Activated CD4-positive, alpha-beta T cell treated with anti-CD3 and anti-CD28 coated beads, Interleukin-2, amount 50 U/mL, for 1 hour (primary cell): ENCODE measurements around the gene TSPYL1.

Experiments used
- DNase-seq: peaks from one replicate; pipeline ENCODE4 v3.0.0-alpha.2; 2020

The TSPYL1 gene

DNA sequence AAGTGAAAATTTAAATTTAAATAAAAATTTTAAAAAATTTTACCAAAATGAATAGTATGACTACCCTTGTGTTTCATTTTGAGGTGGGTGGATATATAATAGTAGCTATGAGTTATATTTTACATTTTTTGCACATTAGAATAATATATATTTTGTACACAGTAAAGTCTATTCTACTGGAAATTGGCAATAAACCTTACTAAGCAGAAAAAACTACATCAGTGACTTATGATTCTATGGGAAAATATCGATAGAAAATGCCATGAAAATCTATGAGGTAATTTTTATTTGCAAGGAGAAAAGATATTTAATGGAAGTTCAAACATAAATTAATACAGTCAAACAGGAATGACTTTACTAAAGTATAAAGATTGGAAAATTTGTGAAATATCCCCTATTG lies 23.0 kb downstream of the TSPYL1 start:
- DNase-seq = no peak

DNA sequence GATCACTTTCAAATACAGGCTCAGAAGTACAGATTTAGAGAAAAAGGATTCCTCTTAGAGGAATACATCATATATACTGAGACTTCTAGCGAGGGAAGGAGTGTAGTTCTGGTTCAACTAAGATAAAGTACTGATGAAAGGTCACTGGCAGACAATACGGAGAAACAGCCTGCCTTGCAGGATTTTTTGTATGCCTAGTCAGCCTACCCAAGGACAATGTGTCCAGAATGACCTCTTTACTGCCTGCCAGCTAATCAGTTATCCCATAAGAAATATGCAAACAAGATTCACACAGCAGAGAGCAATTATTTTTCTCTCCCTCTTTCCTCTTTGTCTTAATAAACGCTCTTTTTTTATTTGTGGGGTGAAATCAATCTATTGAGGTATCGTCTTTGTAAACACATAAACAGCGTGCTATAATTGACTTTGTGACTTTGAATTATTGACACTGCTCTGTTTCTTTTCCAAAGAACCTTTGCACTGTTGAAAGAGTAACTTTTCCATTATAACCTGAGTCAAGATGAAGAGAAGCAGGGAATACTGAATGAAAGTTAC lies 24.4 kb downstream of the TSPYL1 start:
- no peak for DNase-seq

DNA sequence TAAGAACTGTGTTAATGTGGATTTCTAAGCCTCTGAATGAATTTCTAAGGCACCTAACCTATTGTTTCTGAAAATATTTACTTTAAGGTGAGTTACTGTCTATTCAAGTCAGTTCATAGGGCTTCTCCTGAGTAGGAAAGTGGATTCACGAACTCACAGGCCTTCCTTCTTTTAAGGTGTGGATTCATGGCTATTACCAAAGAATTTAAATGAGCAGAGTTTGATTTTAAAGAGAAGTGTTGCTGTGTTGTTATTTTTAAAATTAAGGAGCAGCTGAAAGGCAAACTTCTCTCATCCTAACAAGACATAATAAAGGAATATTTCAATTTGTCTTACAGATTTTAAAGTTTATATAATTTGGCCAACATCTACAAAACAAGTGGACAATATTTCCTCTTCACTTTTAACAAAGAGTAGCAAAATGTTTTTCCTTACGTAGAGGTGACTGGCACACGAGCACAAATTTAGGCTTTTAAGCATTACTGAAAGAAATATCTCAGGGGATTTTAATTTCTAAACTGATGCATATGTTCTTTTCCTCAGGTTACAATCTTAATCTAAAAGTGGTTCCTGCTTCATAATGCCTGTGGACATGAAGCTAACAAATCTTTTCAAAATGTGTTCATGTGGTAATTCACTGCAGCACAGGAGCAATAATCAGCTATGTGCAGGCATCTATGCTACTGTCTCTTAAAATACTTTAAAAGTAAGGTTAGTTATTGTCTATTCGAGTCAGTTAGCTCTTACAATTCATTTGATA lies 25.3 kb downstream of the TSPYL1 start:
- no peak for DNase-seq

DNA sequence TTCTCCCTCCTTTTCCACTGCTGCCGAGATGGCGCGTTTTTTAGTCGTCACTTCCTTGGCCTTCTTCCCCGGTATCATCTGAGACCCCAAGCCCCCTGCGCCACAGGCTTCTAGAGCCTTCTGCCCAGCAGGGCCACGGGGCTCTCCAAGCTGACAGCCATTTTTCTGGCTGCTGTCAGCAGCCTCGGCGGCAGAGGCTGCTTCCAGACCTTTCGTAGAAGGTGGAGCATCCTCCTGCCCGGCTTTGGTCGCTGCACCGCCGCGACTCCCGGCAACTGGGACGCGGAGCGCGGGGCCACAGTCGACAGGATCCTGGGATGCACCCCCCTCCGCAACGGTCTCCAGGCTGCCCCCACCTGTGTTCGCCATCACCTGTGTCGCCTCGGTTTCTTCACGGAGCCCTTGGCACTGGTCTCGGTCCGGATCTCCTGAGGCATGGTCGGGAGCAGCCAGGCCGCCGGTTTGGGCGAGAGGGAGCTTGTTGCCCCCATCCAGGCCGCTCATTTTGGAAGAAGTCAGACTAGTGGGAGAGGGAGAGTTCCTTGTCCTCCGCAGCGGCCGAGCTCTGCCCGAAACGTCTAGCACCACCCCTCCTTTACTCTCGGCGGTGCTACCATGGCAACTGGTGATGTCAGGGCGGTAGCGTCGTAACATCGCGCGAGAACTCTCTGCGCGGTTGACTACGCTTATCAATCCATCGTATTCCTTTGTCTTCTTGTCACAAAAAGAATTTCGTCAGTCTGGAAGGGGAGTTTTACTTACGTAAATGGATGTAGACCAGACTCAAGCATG lies 26.0 kb downstream of the TSPYL1 start, which contains the start of gene TSPYL4:
Gene TSPYL4, minus strand, starts transcription at position 571 of the 792 bp plus-strand sequence. Its CDS starts 67 bp downstream, at position 504.
- peak; percentile 89 for DNase-seq

DNA sequence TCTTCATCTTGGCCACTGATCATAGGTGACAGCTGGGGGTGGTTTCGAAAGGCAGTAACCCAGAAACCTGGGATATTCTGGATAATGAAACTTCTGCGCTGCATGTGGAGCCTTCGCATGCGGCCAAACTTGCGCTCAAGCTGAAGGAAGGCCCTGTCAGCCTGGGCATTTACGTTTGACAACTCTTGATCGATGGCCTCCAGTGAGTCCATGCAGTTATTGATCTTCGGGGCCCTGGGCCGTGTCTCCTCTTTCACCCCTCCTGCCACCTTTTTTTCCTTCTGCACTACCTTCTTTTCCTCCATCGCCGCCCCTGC lies 26.6 kb downstream of the TSPYL1 start:
- DNase-seq = no peak

DNA sequence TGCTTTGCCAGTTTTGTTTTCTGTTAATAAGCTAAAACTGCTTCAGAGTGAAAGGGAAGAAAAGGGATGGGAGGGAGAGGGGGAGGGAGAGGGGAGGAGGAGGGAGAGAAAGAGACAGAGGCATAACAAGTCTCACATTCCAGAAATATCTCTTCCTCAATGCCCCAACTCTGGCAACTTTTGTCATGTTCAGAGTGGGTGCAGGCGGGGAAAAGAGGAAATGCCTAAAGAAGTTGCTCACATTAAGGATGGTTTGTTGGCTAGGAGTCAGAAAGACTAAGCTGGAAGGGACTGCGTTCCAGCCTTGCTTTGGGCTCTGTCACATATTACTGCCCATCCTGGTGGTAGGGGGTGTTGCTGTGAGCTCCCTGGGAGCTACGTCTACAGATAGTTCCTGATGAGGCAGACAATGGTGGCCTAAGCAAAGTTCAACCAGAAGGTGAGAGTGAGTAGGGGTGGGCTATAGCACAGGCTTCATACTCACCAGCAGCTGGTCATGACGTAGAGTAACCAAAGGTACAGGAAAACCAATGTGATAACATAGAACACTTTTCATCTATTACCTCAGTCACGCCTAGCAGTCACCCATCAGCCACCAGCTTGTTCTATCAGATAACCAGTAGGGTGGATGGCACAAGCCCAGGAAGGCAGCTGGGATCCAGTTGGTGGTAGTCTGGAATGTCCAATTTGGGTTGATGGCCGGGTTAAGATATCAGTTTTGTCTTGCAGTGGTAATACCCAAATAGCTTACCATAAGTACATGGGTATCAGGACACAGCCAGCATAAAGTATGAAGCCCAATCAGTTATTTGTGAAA lies 28.0 kb downstream of the TSPYL1 start:
- DNase-seq = no peak

DNA sequence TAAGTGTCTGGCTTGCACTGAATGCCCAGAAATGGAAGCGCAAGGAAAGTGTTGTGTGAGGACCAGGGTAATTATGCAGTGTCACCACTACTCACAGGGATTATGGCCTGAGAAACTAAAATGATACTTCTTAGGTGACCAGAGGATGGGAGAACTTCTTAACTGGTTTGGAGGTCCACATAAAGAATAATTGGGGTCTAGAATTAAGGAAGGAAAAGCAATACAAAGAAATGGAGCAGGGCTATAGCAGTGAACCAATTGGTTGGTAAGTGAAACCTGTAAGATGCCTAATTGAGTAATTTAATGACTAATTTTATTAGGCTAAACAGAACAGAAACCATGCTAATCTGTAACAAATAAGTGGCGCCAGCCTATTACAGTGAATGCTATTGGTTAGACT lies 31.2 kb downstream of the TSPYL1 start:
- no peak for DNase-seq

DNA sequence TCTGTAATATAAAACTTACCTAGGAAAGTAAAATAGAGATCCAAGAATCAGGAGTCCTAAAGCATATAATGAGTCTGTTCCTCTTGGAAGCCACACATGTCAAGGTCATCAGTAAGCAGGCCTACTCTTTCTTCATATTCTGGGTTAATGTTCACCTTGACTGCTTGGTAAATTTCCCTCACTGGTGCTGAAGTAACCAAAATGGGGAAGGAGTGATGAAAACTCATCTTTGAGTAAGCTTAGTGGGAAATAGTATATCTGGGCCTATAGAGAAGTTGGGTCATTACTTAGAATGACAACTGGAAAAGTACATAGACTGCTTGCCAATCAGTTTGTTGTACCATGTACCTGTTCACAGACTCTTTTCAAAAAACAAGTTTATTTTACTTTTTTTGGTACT lies 32.4 kb downstream of the TSPYL1 start:
- DNase-seq = no peak

DNA sequence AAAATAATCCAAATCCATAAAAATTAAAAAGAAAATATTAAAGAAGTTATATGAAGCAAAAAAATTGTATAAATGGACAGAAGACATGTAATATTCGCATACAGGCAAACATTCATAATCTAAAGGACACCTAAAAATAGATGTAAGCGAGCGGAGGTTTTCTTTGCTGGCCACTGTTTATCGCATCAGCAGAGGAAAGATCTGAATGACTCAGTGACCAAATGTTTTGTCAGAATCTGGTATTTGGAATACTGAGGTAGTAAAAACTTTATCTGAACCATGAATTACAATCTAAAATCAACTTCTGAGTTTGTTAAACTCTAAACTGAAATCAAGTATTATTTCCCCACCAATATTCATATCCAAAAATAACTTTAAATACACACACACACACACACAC lies 33.6 kb downstream of the TSPYL1 start:
- DNase-seq = no peak

DNA sequence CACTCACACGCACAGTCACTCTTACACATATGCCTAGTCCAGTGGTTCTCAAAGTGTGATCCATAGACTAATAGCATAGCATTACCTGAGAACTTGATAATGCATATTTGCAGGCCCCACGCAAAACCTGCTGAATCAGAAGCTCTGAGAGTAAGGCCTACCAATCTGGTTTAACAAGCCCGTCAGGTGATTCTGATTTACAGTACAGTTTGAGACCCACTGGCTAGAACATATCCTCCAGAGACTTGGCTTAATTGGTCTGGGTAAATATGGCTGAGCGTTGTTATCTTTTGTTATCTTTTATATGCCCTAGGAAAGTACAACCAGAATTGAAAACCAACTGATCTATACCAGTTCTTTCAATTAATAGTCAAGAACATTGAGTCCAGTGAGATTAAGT lies 35.4 kb downstream of the TSPYL1 start:
- no peak for DNase-seq

DNA sequence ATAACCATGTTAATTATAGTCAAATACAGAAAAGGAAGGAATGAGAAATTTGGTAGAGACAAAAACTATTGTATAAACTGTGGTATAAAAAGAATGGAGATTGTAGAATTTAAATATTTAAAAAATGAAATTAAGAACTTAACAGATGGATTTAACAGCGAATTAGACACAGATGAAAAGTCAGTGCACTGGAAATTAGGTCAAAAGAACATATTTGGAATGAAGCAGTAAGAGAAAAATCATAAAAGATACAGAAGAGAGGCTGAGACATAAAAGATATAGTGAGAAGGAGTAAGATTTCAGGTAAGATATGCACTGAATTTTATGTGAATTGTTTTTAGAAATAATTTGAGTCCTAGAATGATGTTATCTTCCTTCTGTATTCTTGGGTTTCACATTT lies 39.9 kb downstream of the TSPYL1 start:
- no peak for DNase-seq

DNA sequence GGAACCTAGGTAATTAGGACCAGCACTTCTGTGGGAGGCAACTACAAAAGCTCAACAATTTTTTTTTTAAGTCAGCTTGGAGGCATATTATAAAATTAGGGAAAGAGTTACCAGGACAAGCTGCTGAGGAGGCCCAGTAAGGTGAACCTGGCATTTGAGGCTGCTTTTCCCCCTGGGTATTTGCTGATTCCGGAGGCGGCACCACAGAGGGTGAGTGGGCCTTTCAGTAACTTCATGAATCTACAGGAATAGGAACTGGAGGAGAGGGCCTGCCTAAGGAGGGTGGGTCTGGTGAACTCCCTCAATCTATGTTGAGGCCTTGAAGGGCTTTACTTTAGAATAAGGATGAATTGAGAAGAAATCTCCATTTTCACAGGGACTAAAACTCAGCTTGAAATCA lies 40.5 kb downstream of the TSPYL1 start:
- no peak for DNase-seq

DNA sequence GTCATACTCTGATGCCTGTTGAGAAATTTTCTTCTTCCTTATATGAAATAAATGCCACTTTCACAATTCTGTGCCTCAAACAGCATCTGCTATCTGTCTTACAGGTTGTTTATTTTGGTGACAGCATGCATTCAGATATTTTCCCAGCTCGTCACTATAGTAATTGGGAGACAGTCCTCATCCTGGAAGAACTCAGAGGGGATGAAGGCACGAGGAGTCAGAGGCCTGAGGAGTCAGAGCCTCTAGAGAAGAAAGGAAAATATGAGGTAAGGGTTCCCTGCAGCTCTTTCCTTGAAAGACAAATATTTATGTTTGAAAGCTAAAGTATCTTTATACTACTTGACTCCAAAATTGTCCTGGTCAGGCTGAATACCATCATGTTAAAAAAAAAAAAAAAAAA lies 41.6 kb downstream of the TSPYL1 start:
- no peak for DNase-seq

DNA sequence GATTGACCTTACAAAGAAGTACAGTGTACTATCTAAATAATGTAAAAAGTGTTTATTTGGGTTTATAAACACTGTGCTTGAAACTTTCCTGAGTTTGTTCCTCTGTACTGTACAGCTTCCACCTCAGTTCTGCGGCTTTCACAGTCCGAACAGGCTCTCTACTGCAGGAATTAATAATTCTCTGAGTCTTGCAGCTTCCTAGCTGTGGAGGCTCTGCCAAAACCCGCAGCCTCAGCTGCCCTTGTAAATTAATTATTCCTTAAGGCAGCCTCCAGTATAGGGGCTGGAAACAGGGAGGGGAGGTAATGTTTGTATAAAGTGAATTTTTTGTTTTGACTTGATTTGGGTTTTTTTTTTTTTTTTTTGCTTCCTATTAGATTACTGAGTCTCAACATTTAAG lies 45.0 kb downstream of the TSPYL1 start:
- DNase-seq = no peak

DNA sequence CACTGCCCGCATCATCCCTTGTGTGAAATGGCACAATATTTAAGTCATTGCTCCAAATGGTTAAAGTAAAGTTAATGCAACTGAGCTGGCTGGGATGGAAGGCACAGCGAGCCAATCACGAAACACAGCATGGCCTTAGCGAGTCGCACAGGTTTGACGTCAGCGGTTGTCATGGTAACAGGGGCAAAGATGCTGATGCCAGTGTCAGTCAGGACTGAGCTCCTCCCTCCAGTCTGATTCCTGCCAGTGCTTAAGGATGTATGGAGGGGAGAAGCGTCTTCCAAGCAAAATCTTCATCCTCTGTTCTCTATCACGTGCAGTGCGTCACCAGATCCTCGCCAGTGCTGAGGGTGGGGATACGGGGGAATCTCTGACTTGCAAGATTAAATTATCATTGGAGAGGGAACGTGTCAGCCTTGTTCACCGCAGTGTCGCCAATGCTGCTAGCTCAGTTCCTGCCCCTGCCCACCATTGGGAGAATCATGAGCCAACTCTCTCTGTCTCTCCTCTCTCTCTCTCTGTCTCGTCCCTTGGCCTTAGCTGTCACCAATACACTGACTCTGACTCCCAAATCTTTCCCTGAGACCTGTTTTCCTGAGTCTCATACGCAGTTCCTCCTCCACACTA lies 50.3 kb downstream of the TSPYL1 start:
- no peak for DNase-seq
